Muscle of back (tissue), 13 donors: ENCODE data around the gene ZFYVE28. TPM values are rescaled to one million over a fixed set of nuclear protein-coding genes. Genes with fewer than 3 reads are reported as not detected.
"Not testable (repeated sequence)": the region's sequence is repeated elsewhere in the genome, so short reads cannot be mapped to it uniquely, and the experiment has no call there.

Experiments used
- DNase-seq, 3 donors: peaks; one replicate each; pipeline versions ENCODE4 v3.0.0 to v3.0.0-alpha.2; 2013
- long read RNA-seq, 9 donors: transcript quantifications; one replicate each; lab custom pipeline, GENCODE V29; 2026
- polyA plus RNA-seq, 10 donors: library from polyadenylated mRNA; unstranded; fragments of 120-200 nt; gene quantifications; one replicate each; pipeline ENCODE4 v1.2.1, GENCODE V29; 2013; ENCODE audit not compliant: insufficient read length in 10 of 10

The ZFYVE28 gene
- 1 to 10 TPM in 9 of 10 donors, under 1 TPM in 1; 0.67 to 3.4 (median 1.7) TPM for polyA plus RNA-seq
- long read RNA-seq, donor 1, result 0 reads
- long read RNA-seq, donor 2, result 0 reads
- long read RNA-seq, donor 3, result 0 reads
- long read RNA-seq, donor 4, result 0 reads
- long read RNA-seq, donor 5, result 0 reads
- long read RNA-seq, donor 6, partial matches to known transcripts, result 0 of 2 reads
- long read RNA-seq, donor 6, other reads (novel, unspliced or antisense), result 0 of 2 reads
- long read RNA-seq, donor 7, result 0 reads
- long read RNA-seq, donor 8, result 0 reads
- long read RNA-seq, donor 9, result 0 reads

GRCh38 chr4:2417765-2418649, at the start of gene ZFYVE28:
TSS of gene ZFYVE28 (minus strand) at chr4:2418645. CDS start at chr4:2418323, 322 bp downstream.
- peak in 1 of 3 donors; percentile 70 for DNase-seq

GRCh38 chr4:2465544-2465943, 47.1 kb upstream of the ZFYVE28 start:
- DNase-seq, result not testable (repeated sequence)

DNA sequence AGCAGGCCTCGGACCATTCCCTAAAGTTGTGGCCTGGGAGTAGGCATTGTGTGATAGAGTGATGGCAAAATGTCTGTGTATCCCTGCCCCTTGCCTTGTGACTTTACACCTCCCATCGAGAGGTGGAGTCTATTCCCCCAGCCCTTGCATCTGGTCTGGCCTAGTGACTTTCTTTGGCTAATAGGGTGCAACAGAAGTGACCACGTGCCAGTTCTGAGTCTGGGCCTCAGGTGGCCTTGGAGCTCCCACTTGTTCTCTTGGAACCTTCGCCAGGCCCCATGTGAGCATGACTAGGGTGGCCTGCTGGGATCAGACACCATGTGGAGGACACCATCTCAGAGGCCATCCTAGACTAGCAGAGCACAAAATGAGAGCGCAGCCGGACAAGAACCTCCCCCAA, 46.6 kb upstream of the ZFYVE28 start:
- no peak for DNase-seq

GRCh38 chr4:2462992-2463762, 44.7 kb upstream of the ZFYVE28 start:
- no peak for DNase-seq

DNA sequence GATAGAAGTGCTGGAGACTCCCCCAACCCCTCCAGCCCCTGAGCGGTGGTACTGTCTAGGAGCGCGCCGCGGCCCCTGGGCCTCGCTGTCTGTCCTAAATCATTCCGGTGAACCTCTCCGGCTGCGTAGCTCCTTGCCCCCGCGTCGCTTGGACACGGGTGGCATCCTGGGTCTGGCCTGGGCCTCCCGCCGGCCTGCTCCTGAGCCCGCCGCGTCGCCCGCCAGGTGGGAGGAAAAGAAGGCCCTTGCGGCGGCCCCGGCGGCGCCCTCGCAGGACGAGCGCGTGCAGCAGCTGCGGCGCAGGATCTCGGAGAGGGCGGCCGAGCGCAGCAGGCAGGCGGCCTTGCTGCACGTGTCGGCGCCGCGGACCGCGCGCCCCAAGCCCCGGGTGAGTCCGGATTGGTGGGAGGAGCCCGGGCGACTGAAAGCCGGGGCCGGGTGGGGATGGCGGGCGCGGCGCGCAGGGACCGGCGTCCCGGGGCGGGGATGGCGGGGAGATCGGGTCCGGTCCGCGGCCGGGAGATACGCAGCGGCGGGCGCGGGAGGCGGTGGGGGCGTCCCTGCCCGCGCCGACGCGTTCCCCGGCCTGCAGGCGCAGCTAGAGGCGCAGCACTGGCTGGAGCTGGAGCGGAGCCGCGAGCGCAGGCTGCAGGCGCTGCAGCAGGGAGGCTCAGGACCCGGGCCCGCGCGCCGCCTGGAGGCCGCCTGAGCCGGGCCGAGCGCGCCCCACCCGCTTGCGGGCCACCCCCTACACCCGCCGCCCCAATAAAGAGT, 44.0 kb upstream of the ZFYVE28 start:
- peak; percentile 70 to 92 (median 85) for DNase-seq

DNA sequence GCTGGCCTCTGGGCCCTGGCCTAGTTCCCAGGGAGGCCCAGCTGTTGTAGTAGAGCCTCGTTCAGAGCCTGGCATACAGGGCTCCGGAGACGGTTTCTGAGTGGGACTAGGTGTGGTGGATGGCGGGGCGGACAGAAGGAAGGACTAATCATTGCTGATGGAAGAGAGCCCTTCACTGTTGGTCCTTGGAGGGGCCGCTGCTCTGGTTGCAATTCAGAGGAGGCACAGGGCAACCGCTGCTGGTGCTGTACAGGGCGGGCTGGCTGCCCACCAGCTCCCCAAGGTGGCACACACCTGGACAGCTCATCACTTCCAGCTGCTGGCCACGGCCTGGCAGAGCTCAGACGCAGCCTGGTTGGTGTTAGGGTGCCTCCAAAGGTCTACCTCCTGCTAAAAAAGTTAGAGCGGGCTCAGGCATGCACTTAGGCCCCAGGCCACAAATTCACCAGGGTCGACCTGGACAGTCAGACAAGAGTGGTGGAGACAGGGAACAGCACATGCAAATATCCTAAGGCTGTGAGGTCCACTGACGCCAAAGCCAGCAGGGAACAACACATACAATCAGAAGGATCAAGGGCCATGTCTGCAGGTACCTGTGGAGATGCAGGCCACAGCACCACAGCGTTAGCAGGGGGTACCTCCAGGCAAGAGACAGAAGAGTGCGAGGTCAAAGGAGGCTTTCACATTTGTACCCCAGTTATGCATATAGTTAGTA, 43.0 kb upstream of the ZFYVE28 start:
- DNase-seq, result no peak

DNA sequence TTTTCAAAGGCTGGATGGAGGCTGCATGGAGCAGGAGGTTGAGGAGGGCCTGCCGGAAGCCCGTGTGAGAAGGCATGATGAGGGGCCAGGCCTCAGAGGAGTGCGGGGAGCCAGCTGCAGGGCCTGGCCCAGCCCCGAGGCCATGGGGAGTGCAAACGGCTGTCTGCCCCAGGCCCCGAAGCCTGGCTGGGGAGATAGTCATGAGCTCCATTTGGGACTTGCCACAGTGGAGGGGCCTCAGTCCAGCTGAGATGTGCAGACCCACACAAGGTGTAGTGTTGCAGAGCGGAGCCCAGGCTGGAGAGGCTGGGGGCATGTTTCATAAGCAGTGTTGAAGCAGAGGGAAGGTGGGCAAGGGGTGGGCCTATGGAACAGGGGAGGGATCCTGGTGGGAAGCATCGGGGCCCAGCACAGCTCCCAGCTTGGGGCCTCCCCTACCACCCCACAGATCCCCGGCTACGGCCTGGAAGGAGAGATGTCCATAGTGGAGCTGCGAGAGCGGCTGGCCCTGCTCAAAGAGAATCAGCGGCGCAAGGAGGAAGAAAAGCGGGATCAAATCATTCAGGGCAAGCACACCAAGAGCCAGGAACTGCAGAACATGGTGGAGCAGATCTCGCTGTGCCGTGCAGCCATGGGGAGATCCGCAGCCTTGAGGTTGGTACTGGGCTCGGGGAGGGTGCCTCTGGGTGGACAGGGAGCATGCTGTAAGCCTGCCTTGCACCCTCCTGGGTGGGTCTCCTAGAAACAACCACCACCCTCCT, 41.3 kb upstream of the ZFYVE28 start:
- DNase-seq, result no peak

DNA sequence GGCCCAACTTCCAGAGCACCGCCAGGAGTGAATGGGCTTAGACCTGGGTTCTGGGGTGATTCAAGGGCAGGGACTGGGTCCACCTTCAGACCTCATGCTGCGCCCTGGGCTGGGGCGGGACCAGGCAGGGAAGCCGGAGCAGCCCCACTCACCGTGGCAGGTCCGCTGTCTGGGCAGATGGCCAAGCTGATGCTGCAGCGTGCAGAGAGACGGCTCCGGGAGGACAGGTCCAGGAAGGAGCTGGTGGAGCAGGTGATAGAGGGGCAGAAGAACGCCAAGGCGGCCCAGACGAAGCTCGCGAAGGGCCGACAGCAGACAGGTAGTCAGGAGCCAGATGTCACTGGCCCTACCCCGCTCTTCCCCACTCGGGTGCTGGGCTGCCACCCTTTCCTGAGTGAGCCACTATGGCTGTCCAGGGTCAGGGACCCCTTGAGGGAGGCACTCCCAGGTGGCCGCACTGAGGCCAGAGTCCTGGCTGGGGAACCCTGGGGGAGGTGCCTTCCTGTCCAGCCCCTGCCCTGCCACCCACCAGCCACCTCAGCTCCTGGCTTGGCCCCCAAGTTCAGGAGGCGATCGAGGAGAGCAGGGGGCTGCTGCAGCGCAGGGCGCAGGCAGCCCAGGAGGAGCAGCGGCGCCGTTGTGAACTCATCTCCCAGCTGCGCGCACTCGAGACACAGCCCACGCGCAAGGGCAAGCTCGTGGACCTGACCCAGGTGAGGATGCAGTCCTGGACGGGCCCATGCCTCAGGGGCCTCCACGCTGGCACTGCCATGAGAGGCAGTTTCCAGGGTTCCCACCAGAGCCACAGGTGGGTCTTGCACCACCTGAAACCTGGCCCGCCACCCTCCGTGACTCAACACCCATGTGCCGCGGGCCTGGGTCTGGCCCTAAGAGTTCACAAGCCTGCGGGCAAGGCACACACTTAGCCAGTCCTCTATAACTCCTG, 40.4 kb upstream of the ZFYVE28 start:
- DNase-seq, result no peak

GRCh38 chr4:2457481-2458295, 39.2 kb upstream of the ZFYVE28 start:
- DNase-seq, result no peak

- DNase-seq, result no peak
Measured at GRCh38 chr4:2451821-2452785, 33.7 kb upstream of the ZFYVE28 start.

DNA sequence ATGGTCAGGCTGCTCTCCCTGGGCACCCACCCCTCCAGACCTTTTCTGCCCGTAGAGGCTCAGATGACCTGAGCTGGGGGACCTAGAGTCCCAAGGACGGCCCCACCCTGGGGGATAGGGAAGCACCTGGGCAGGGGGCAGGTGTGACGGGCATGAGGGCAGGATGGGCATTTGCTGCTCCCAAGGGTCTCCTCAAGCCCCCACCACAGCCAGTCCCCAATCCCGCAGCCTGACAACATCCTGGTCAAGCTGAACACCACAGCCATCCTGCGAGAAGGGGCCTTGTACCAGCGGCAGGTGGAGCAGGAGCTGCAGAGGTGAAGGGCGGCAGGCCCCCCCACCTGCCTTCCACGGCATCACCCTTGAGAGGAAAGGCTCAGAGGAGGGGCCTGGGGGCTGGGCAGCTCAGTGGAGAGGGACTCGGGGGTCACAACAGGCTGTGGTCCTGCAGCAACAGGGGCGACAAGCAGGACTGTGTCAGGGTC, 32.6 kb upstream of the ZFYVE28 start:
- no peak for DNase-seq

GRCh38 chr4:2450394-2451035, 32.1 kb upstream of the ZFYVE28 start:
- DNase-seq, result no peak

DNA sequence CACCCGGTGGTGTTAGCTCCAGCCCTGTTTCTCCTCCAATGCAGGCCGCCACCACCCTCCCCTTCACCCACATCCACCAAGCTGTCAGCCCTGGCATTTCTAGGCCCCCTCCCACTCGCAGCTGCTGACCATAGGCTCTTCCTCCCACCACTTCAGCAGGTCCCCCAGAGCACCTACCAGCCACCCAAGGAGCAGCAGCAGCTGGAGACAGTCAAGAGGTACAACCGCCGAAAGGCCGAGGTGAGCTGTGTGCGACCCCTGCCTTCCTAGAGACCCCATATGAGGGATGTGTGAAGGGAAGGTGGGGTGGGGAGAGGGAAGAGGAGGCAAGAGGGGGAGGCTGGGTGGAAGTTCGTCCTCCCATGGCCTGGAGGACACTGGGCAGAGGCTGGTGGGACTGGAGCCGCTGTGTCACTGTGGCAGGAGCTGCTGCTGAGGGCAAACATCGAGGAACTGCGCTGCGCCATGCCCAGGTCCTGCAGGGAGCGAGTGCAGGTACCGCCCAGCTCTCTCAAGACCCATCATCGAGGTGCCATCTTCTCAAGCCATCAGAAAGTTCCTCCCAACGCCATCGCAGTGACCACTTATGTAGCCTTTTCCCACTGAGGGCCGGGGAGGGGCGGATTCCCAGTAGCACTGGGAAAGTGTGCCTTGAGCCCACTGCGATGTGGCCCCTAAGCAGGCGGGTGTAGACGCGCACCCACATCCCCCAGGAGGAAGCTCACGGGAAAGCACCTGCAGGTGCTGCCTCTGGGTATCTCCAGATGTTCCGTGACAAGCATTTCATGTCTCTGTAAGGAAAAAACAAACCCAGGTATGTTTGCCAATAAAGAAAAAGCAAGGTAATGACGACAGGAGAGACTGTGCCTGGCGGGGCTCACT, 31.3 kb upstream of the ZFYVE28 start:
- no peak for DNase-seq

GRCh38 chr4:2449051-2449450, 30.6 kb upstream of the ZFYVE28 start:
- DNase-seq, result no peak

- no peak for DNase-seq
Measured at GRCh38 chr4:2448589-2448988, 30.1 kb upstream of the ZFYVE28 start.
